Ovary (tissue), 9 donors: ENCODE data around the gene CNGA3. TPM values are rescaled to one million over a fixed set of nuclear protein-coding genes. Genes with fewer than 3 reads are reported as not detected.

Experiments used
- DNase-seq, 5 donors: peaks; one replicate each; pipeline ENCODE4 v3.0.0-alpha.2; 2019 to 2020
- H3K27ac ChIP-seq, 2 donors: fragments of 200-600 bp; one replicate each; pipeline versions ENCODE4 v1.5.1 to v1.8.0; 2019 to 2022
- H3K27me3 ChIP-seq: fragments of 200-600 bp; one replicate; pipeline ENCODE4 v1.8.0; 2022
- H3K36me3 ChIP-seq: fragments of 200-600 bp; sonication (generic); one replicate; pipeline ENCODE4 v1.5.1; 2019
- H3K4me1 ChIP-seq: one replicate; pipeline ENCODE4 v1.8.1; 2013; ENCODE audit warnings: mild to moderate bottlenecking, moderate library complexity; ENCODE audit not compliant: insufficient read depth
- H3K4me3 ChIP-seq: fragments of 200-600 bp; sonication (generic); one replicate; pipeline ENCODE4 v1.5.1; 2017
- H3K9me3 ChIP-seq, 2 donors: fragments of 200-600 bp in 1 of 2; sonication (generic) in 1 of 2; one replicate each; pipeline versions ENCODE4 v1.5.1 to v1.8.1; 2013 to 2019; ENCODE audit warnings: mild to moderate bottlenecking in 1 of 2, moderate library complexity in 1 of 2
- EP300 ChIP-seq: sonication (generic); formaldehyde crosslinking; IDR thresholded peaks from one replicate; pipeline ENCODE4 v1.6.1; 2017; ENCODE audit warnings: antibody characterized with exemption
- POLR2A ChIP-seq: fragments of 450-650 bp; IDR thresholded peaks from one replicate; pipeline ENCODE4 v1.6.1; 2017; ENCODE audit warnings: antibody characterized with exemption, mild to moderate bottlenecking, moderate library complexity
- WGBS, 3 donors: extraction: QIAGEN DNeasy Blood & Tissue Kit in 1 of 3; methylation state at CpG; one replicate each; pipeline versions ENCODE4 v1.1.5 to v1.1.7; 2013 to 2017; 5-methylcytosine and 5-hydroxymethylcytosine counted together
- intact Hi-C, 4 donors: fragments of 100-400 bp; cut with DNase I; formaldehyde crosslinking; loops; one replicate each; pipeline versions ENCODE4 v1.11.0 to v1.15.1; 2022 to 2023
- polyA plus RNA-seq, 2 donors: library from polyadenylated mRNA; stranded (reverse); fragments of 200-250 nt in 1 of 2; fragments of 350-450 nt in 1 of 2; fragmentation: Illumina TruSeq in 1 of 2; extraction: RNeasy Lipid Tissue Mini Kit (QIAGEN cat#74804) in 1 of 2; gene quantifications; one replicate each; pipeline ENCODE4 v1.2.3, GENCODE V29; 2013 to 2014
- total RNA-seq, 7 donors: library from RNA; depleted of rRNA in 2 of 7; stranded (reverse); fragments of >200 nt in 2 of 7; fragmentation: NEBNext Ultra II Directional in 3 of 7; extraction: Animal tissue kit (Norgen Biotek cat#: 25700) in 3 of 7; gene quantifications; one replicate each; pipeline versions ENCODE4 v1.1.0 to v1.2.4, GENCODE V29; 2016 to 2023
- TF ChIP-seq, protein P1 (sequence below), 3 donors: fragments of 450-650 bp in 2 of 3; fragments of 200-600 bp in 1 of 3; IDR thresholded peaks; one replicate each; pipeline versions ENCODE4 v1.5.1 to v1.8.0; 2016 to 2022; ENCODE audit warnings: antibody characterized with exemption in 3 of 3, mild to moderate bottlenecking in 1 of 3
- donor health status: DM: no; HTN: no; CAD: no; lungs with moderate emphysema.
- donor health status: DM: no; HTN: no; CAD: no.
- donor health status: Bipolar disorder and iron deficiency.
- donor health status: DM: yes; HTN: yes; CAD: no.
- donor health status: DM: no; HTN: no; CAD: no.
- donor health status: DM: yes; HTN: yes; CAD: no.

CNGA3 gene
- total and polyA plus RNA-seq, 9 donors: 0.05 to 0.34 (median 0.10) TPM; not detected in 6

GRCh38 chr2:98379311-98380202, 33.3 kb downstream of the CNGA3 start:
- Histone ChIP-seq H3K9me3 (no peaks in the 10 kb centered on the region), H3K27me3 (no peaks in the 10 kb centered on the region), H3K4me3 (no peak overlapping the region), H3K27ac (no peak overlapping the region), H3K4me1 (peaks cover 13% of the 10 kb centered on the region), H3K36me3 (no peaks in the 10 kb centered on the region)
- no peak for TF ChIP-seq EP300
- TF ChIP-seq, protein P1, sequence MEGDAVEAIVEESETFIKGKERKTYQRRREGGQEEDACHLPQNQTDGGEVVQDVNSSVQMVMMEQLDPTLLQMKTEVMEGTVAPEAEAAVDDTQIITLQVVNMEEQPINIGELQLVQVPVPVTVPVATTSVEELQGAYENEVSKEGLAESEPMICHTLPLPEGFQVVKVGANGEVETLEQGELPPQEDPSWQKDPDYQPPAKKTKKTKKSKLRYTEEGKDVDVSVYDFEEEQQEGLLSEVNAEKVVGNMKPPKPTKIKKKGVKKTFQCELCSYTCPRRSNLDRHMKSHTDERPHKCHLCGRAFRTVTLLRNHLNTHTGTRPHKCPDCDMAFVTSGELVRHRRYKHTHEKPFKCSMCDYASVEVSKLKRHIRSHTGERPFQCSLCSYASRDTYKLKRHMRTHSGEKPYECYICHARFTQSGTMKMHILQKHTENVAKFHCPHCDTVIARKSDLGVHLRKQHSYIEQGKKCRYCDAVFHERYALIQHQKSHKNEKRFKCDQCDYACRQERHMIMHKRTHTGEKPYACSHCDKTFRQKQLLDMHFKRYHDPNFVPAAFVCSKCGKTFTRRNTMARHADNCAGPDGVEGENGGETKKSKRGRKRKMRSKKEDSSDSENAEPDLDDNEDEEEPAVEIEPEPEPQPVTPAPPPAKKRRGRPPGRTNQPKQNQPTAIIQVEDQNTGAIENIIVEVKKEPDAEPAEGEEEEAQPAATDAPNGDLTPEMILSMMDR (IDR thresholded peaks at IDR 0.05): no peak
- WGBS, 3 donors: 52 to 60% (median 53%) methylated on average over 14 of the region's 14 CpGs
- intact Hi-C loops: loop anchor here in 3 of 4 donors (5.0 kb wide), 2 partner anchors 572 to 677 kb away; no protein-coding TSS in a partner anchor
- DNase-seq: peak in 1 of 5 donors; percentile 38

GRCh38 chr2:98380203-98380535, 33.9 kb downstream of the CNGA3 start:
- Histone ChIP-seq H3K36me3 (no peaks in the 10 kb centered on the region), H3K27ac (no peak overlapping the region), H3K9me3 (no peaks in the 10 kb centered on the region), H3K4me1 (peaks cover 15% of the 10 kb centered on the region), H3K27me3 (no peaks in the 10 kb centered on the region), H3K4me3 (no peak overlapping the region)
- WGBS, 3 donors: 87 to 94% (median 92%) methylated on average over 7 of the region's 7 CpGs
- TF ChIP-seq EP300: no peak
- TF ChIP-seq, protein P1 (IDR thresholded peaks at IDR 0.05): no peak
- TF ChIP-seq POLR2A: no peak
- DNase-seq: no peak
- intact Hi-C loops: loop anchor here in 3 of 4 donors (5.0 kb wide), 2 partner anchors 573 to 678 kb away; no protein-coding TSS in a partner anchor

DNA sequence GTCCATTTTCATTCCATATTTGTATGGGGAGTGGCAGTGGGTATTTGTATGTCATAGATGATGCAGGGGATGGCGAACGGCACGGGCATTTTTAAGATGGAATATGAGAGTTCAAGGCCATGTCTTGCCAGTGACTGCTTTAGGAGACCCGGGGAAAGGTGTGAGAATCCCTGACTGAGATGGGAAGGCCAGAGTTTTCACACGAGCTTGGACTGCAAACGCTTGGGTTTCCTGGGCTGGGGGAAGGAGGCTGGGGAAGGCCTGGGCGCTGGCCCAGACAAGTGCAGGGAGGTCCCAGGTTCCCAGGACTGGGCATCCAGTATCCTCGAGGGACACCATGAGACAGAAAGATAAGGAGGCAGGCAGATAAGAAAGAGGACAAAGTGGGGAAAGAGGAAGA, 35.2 kb downstream of the CNGA3 start:
- 80 to 88% (median 83%) methylated on average over 8 of the region's 8 CpGs for WGBS, 3 donors
- no peak for DNase-seq
- no peak for TF ChIP-seq POLR2A
- Histone ChIP-seq H3K36me3 (no peaks in the 10 kb centered on the region), H3K27me3 (no peaks in the 10 kb centered on the region), H3K4me3 (no peak overlapping the region), H3K9me3 (no peaks in the 10 kb centered on the region), H3K27ac (no peak overlapping the region), H3K4me1 (peaks cover 15% of the 10 kb centered on the region)
- intact Hi-C loops: loop anchor here in 3 of 4 donors (5.0 kb wide), 2 partner anchors 574 to 679 kb away; no protein-coding TSS in a partner anchor

DNA sequence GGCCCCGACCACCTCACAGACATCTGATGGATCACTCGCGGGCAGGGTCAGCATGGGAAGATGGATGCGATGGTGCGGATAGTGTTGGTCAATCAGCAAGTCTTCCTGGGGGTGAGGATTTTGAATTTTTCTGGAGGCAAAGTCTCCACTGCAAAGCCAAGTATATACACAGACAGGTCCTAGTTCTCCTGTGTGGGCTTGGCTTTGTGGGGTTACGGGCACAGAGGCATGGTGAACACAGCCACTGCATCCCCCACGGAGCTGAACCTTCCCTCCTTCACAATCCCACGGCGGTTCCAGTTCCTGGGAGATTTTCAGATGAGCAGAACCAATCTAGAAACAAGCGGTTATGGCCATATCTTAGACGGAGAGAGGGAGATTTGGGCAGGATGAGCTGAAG, 35.8 kb downstream of the CNGA3 start:
- intact Hi-C loops: loop anchor here in 3 of 4 donors (5.0 kb wide), 2 partner anchors 575 to 680 kb away; no protein-coding TSS in a partner anchor
- Histone ChIP-seq H3K9me3 (no peaks in the 10 kb centered on the region), H3K27me3 (no peaks in the 10 kb centered on the region), H3K4me3 (no peak overlapping the region), H3K4me1 (peaks cover 15% of the 10 kb centered on the region), H3K36me3 (no peaks in the 10 kb centered on the region), H3K27ac (no peak overlapping the region)
- 93 to 96% (median 94%) methylated on average over 11 of the region's 11 CpGs for WGBS, 3 donors
- TF ChIP-seq, protein P1 (IDR thresholded peaks at IDR 0.05): no peak
- TF ChIP-seq POLR2A (no peak), EP300 (no peak)
- no peak for DNase-seq

GRCh38 chr2:98382739-98383138, 36.5 kb downstream of the CNGA3 start:
- Histone ChIP-seq H3K27me3 (no peaks in the 10 kb centered on the region), H3K4me3 (no peak overlapping the region), H3K36me3 (no peaks in the 10 kb centered on the region), H3K4me1 (peaks cover 15% of the 10 kb centered on the region), H3K27ac (no peak overlapping the region), H3K9me3 (no peaks in the 10 kb centered on the region)
- DNase-seq: no peak
- 87 to 92% (median 88%) methylated on average over 7 of the region's 7 CpGs for WGBS, 3 donors
- TF ChIP-seq, protein P1 (IDR thresholded peaks at IDR 0.05): no peak
- no peak for TF ChIP-seq POLR2A
- no peak for TF ChIP-seq EP300
- intact Hi-C loops: loop anchor here in 3 of 4 donors (5.0 kb wide), 2 partner anchors 575 to 680 kb away; no protein-coding TSS in a partner anchor
